ENCODE data around the gene SLC22A23.

- TF ChIP-seq GATA3 (IDR thresholded peaks at IDR 0.05; ENCODE audit: low read depth, low read length) (no peak), GATA2 (IDR thresholded peaks at IDR 0.05; ENCODE audit: low read depth, low read length) (no peak)
Measured at GRCh38 chr6:3482869-3483268, 26.0 kb upstream of the SLC22A23 start.
